H1 (cell line): ENCODE data around the gene MT1G. TPM values are rescaled to one million over a fixed set of nuclear protein-coding genes. Genes with fewer than 3 reads are reported as not detected.

Experiments used
- CTCF ChIA-PET: fragments of 300-600 bp; sonication (Branson Sonifier 250); formaldehyde crosslinking; loops from one replicate; lab custom pipeline; 2021; ENCODE audit not compliant: partially characterized antibody; lab: Charles Lee
- POLR2A ChIA-PET: fragments of 300-600 bp; sonication (Branson Sonifier 250); formaldehyde crosslinking; loops from one replicate; lab custom pipeline; 2021; ENCODE audit warnings: inconsistent platforms; ENCODE audit not compliant: partially characterized antibody; lab: Charles Lee
- DNase-seq, 2 experiments: peaks; one replicate each; pipeline versions ENCODE4 v3.0.0 to v3.0.0-alpha.2; 2010 to 2022; ENCODE audit warnings: low spot score in 2 of 2, low read depth in 1 of 2, mixed read lengths in 1 of 2
- FAIRE-seq: peaks from 2 replicates; lab custom pipeline; 2011; peaks lifted over from hg19 to GRCh38; lab: Jason Lieb, UNC
- H2AFZ ChIP-seq: 2 replicates; pipeline ENCODE4 v1.8.1; 2012; ENCODE audit warnings: low read length, inconsistent platforms
- H2AK5ac ChIP-seq: 2 replicates; pipeline ENCODE4 v1.6.1; 2013; ENCODE audit warnings: low read depth, low read length
- H2BK120ac ChIP-seq: replicated peaks from 2 replicates; pipeline ENCODE3; 2013; ENCODE audit warnings: low read depth, low read length, inconsistent platforms
- H2BK12ac ChIP-seq: 2 replicates; pipeline ENCODE4 v1.6.1; 2013; ENCODE audit warnings: low read depth, low read length
- H2BK15ac ChIP-seq: 2 replicates; pipeline ENCODE4 v1.6.1; 2013; ENCODE audit warnings: low read length
- H2BK20ac ChIP-seq: 2 replicates; pipeline ENCODE4 v1.6.1; 2013; ENCODE audit warnings: low read length
- H2BK5ac ChIP-seq: 2 replicates; pipeline ENCODE4 v1.6.1; 2013; ENCODE audit warnings: low read depth, low read length
- H3K14ac ChIP-seq: 2 replicates; pipeline ENCODE4 v1.6.1; 2013; ENCODE audit warnings: inconsistent platforms; ENCODE audit not compliant: insufficient read length
- H3K18ac ChIP-seq: 2 replicates; pipeline ENCODE4 v1.6.1; 2013; ENCODE audit warnings: low read length; ENCODE audit errors: extremely low read depth
- H3K23ac ChIP-seq: 2 replicates; pipeline ENCODE4 v1.6.1; 2013; ENCODE audit warnings: inconsistent platforms; ENCODE audit not compliant: insufficient read length
- H3K23me2 ChIP-seq: 2 replicates; pipeline ENCODE4 v1.6.1; 2013; ENCODE audit warnings: low read depth, low read length
- H3K27ac ChIP-seq: 2 replicates; pipeline ENCODE4 v1.6.1; 2011; ENCODE audit warnings: low read depth, low read length, inconsistent platforms
- H3K27me3 ChIP-seq, 4 experiments: replicated peaks in 1 of 4; 1 replicate in 1 of 4; 2 replicates in 3 of 4; pipeline versions ENCODE4 v1.6.1 to v1.8.1; 2011 to 2013; ENCODE audit warnings: low read length in 3 of 4, mild to moderate bottlenecking in 3 of 4, inconsistent platforms in 2 of 4, mixed read lengths in 2 of 4, moderate library complexity in 1 of 4; ENCODE audit not compliant: control insufficient read depth in 3 of 4, insufficient read depth in 3 of 4; ENCODE audit errors: extremely low read depth in 1 of 4
- H3K36me3 ChIP-seq, 4 experiments: 2 replicates each; pipeline versions ENCODE4 v1.6.1 to v1.8.1; 2011 to 2013; ENCODE audit warnings: mild to moderate bottlenecking in 4 of 4, low read length in 3 of 4, moderate library complexity in 2 of 4, control low read depth in 1 of 4, inconsistent platforms in 1 of 4; ENCODE audit not compliant: insufficient read depth in 4 of 4, control insufficient read depth in 2 of 4
- H3K4ac ChIP-seq: replicated peaks from 2 replicates; pipeline ENCODE3; 2013; ENCODE audit warnings: low read length, low read depth, mixed read lengths, inconsistent platforms; ENCODE audit not compliant: insufficient read length
- H3K4me1 ChIP-seq, 4 experiments: replicated peaks in 1 of 4; 1 replicate in 1 of 4; 2 replicates in 3 of 4; pipeline versions ENCODE4 v1.6.1 to v1.8.1; 2011 to 2013; ENCODE audit warnings: low read length in 3 of 4, inconsistent platforms in 2 of 4, mixed read lengths in 1 of 4; ENCODE audit not compliant: insufficient read depth in 4 of 4, control insufficient read depth in 3 of 4
- H3K4me2 ChIP-seq, 2 experiments: 2 replicates each; pipeline versions ENCODE4 v1.6.1 to v1.8.1; 2011 to 2013; ENCODE audit warnings: low read depth in 2 of 2, low read length in 2 of 2, control low read depth in 1 of 2, inconsistent platforms in 1 of 2, mild to moderate bottlenecking in 1 of 2; ENCODE audit not compliant: insufficient read depth in 1 of 2
- H3K4me3 ChIP-seq, 4 experiments: fragments of 200-600, 300-600 bp in 1 of 4; sonication (generic), shearing (Covaris generic), sonication (Bioruptor Twin) in 1 of 4; 2 replicates each; pipeline versions ENCODE4 v1.5.1 to v1.8.1; 2011 to 2016; ENCODE audit warnings: low read length in 4 of 4, low read depth in 3 of 4, control low read depth in 2 of 4, inconsistent platforms in 2 of 4, mild to moderate bottlenecking in 2 of 4, mixed read lengths in 1 of 4, moderate library complexity in 1 of 4; ENCODE audit not compliant: insufficient read depth in 2 of 4; ENCODE audit errors: extremely low read depth in 1 of 4
- H3K56ac ChIP-seq: replicated peaks from 2 replicates; pipeline ENCODE3; 2013; ENCODE audit warnings: low read depth, mild to moderate bottlenecking, mixed read lengths, low read length, inconsistent platforms; ENCODE audit not compliant: insufficient read length
- H3K79me1 ChIP-seq: 2 replicates; pipeline ENCODE4 v1.6.1; 2013; ENCODE audit warnings: low read depth, low read length, control low read depth
- H3K79me2 ChIP-seq, 2 experiments: 2 replicates each; pipeline versions ENCODE4 v1.6.1 to v1.8.1; 2012 to 2013; ENCODE audit warnings: low read length in 2 of 2, mild to moderate bottlenecking in 2 of 2, inconsistent platforms in 1 of 2; ENCODE audit not compliant: insufficient read depth in 2 of 2, control insufficient read depth in 1 of 2
- H3K9ac ChIP-seq, 4 experiments: replicated peaks in 1 of 4; 1 replicate in 1 of 4; 2 replicates in 3 of 4; pipeline versions ENCODE4 v1.6.1 to v1.8.1; 2011 to 2013; ENCODE audit warnings: low read depth in 3 of 4, low read length in 3 of 4, control low read depth in 2 of 4, mild to moderate bottlenecking in 2 of 4, moderate library complexity in 2 of 4, inconsistent platforms in 1 of 4; ENCODE audit errors: extremely low read depth in 1 of 4
- H3K9me3 ChIP-seq, 2 experiments: 2 replicates each; pipeline versions ENCODE4 v1.6.1 to v1.8.1; 2012 to 2013; ENCODE audit warnings: mild to moderate bottlenecking in 2 of 2, moderate library complexity in 2 of 2, control low read depth in 1 of 2, inconsistent platforms in 1 of 2, low read depth in 1 of 2, low read length in 1 of 2, mixed read lengths in 1 of 2; ENCODE audit not compliant: insufficient read depth in 2 of 2
- H4K20me1 ChIP-seq, 2 experiments: replicated peaks in 1 of 2; 2 replicates each; pipeline versions ENCODE3 to v1.8.1; 2011 to 2013; ENCODE audit warnings: inconsistent platforms in 2 of 2, low read length in 2 of 2, mild to moderate bottlenecking in 1 of 2; ENCODE audit not compliant: insufficient read depth in 2 of 2, control insufficient read depth in 1 of 2
- H4K5ac ChIP-seq: 2 replicates; pipeline ENCODE4 v1.6.1; 2013; ENCODE audit warnings: low read length, low read depth, mixed read lengths, inconsistent platforms; ENCODE audit not compliant: insufficient read length
- H4K8ac ChIP-seq: 2 replicates; pipeline ENCODE4 v1.8.0; 2013; ENCODE audit warnings: mild to moderate bottlenecking, moderate library complexity, low read length, inconsistent platforms; ENCODE audit not compliant: insufficient read depth; ENCODE audit errors: extremely low read depth
- H4K91ac ChIP-seq: replicated peaks from 2 replicates; pipeline ENCODE3; 2013; ENCODE audit warnings: low read length, mixed read lengths, inconsistent platforms; ENCODE audit not compliant: insufficient read length
- BACH1 ChIP-seq: IDR thresholded peaks from 2 replicates; pipeline ENCODE4 v1.6.1; 2012; ENCODE audit warnings: low read length, improper control_type of control experiment
- CEBPB ChIP-seq: IDR thresholded peaks from 2 replicates; pipeline ENCODE4 v1.6.1; 2012; ENCODE audit warnings: low read depth, low read length
- KDM4A ChIP-seq: IDR thresholded peaks from one replicate; pipeline ENCODE4 v1.7.1; 2012; ENCODE audit warnings: low read depth, mild to moderate bottlenecking, moderate library complexity, low read length, inconsistent platforms; ENCODE audit not compliant: severe bottlenecking
- RXRA ChIP-seq: IDR thresholded peaks from 2 replicates; pipeline ENCODE4 v1.6.1; 2011; ENCODE audit warnings: low read depth, mild to moderate bottlenecking, low read length, moderate library complexity; ENCODE audit not compliant: insufficient read depth
- WGBS, 2 experiments: shearing (Covaris generic) in 1 of 2; methylation state at CpG; one replicate each; pipeline versions ENCODE4 v1.1.6 to v1.1.7; 2013 to 2015; ENCODE audit warnings: low lambda C conversion rate in 2 of 2, mixed read lengths in 2 of 2, inconsistent platforms in 1 of 2, low coverage in 1 of 2, missing lambda C conversion rate in 1 of 2; ENCODE audit not compliant: insufficient replicate concordance in 2 of 2, insufficient coverage in 1 of 2, insufficient read length in 1 of 2; ENCODE audit errors: extremely low coverage in 1 of 2, missing lambda C conversion rate in 1 of 2; 5-methylcytosine and 5-hydroxymethylcytosine counted together
- polyA plus RNA-seq, 7 experiments: library from polyadenylated mRNA; depleted of rRNA in 3 of 7; stranded (reverse) in 5 of 7; unstranded in 2 of 7; fragments of >200 nt in 5 of 7; fragments of 200-250 nt in 2 of 7; gene quantifications; 1 replicate in 5 of 7; 2 replicates in 1 of 7; 4 replicates in 1 of 7; pipeline versions ENCODE4 v1.2.1 to v1.2.3, GENCODE V29; 2011 to 2013; ENCODE audit warnings: missing spikeins in 2 of 7, mixed read lengths in 2 of 7
- total RNA-seq: library from RNA; stranded (reverse); fragmentation: NEBNext Ultra II Directional; extraction: Animal tissue kit (Norgen Biotek cat#: 25700); gene quantifications from 2 replicates; pipeline ENCODE4 v1.2.1, GENCODE V29; 2021
- TF ChIP-seq, protein P1 (sequence below): IDR thresholded peaks from 2 replicates; pipeline ENCODE4 v1.6.1; 2011; ENCODE audit warnings: low read depth, mild to moderate bottlenecking, low read length; ENCODE audit not compliant: insufficient read depth

The MT1G gene
- total and polyA plus RNA-seq, 2 of the 8 experiments (the other 6 are each of a cell fraction or from before 2014, with no cell fraction given), result 17.7 to 515 TPM

DNA sequence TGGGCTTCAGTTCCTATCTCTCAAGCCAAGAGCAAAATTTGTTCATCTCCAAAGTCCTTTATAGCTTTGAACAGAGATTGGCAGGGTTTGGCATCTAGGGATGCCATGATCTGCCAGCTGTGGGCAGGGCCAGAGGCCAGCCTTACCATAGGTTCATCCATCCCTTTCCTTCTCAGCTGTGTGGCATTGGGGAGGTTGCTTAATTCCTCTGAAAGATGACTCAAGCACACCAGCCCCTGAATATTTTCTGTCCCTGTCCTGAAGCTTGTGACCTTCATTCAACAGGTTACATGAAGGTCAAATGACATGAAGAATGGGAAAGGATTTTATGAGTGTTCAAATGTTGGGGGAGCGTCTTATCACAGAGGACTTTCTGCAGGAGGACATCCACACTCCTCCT lies 3.4 kb downstream of the MT1G start:
- peaks cover 84 to 100% (median 98%) of the 10 kb centered on the region in 4 experiments for H3K27me3 ChIP-seq
- no peak overlapping the region for H3K23ac ChIP-seq
- no peak overlapping the region for H2BK120ac ChIP-seq
- no peaks in the 10 kb centered on the region for H3K36me3 ChIP-seq
- POLR2A ChIA-PET, result interaction anchor here (1.1 to 13.9 kb wide), 3 partner anchors 9 to 39 kb away, joined by 3 to 205 read pairs (median 7); partner anchors contain the start of genes MT1E and MT1X
- H3K14ac ChIP-seq, result no peak overlapping the region
- no peak overlapping the region for H3K4me2 ChIP-seq
- H2BK12ac ChIP-seq, result no peak overlapping the region
- 89% methylated on average over 1 of the region's 1 CpG; no CpG with 5 or more reads in 1 of the 2 experiments for WGBS, 2 experiments
- peaks cover 2 to 3% of the 10 kb centered on the region in 2 experiments for H4K20me1 ChIP-seq
- H4K8ac ChIP-seq, result no peak overlapping the region
- DNase-seq, result no peak
- TF ChIP-seq BACH1 (no peak), KDM4A (no peak), CEBPB (no peak), RXRA (no peak)
- TF ChIP-seq, protein P1, sequence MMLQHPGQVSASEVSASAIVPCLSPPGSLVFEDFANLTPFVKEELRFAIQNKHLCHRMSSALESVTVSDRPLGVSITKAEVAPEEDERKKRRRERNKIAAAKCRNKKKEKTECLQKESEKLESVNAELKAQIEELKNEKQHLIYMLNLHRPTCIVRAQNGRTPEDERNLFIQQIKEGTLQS, result no peak
- peaks cover 14% of the 10 kb centered on the region; the same call in 1 of the 2 replicates for H3K23me2 ChIP-seq
- no peak overlapping the region for H4K5ac ChIP-seq
- peaks cover 3 to 8% (median 6%) of the 10 kb centered on the region in 4 experiments for H3K4me1 ChIP-seq
- H3K4ac ChIP-seq, result no peak overlapping the region
- no peak overlapping the region for H2BK5ac ChIP-seq
- H3K79me1 ChIP-seq, result no peaks in the 10 kb centered on the region
- no peak overlapping the region for H2BK15ac ChIP-seq
- no peak overlapping the region for H2BK20ac ChIP-seq
- no peak overlapping the region for H2AK5ac ChIP-seq
- CTCF ChIA-PET, result interaction anchor here (0.5 to 0.7 kb wide), 2 partner anchors 8 to 15 kb away, joined by 3 read pairs; no protein-coding TSS in a partner anchor
- H3K56ac ChIP-seq, result no peak overlapping the region
- H3K4me3 ChIP-seq, result no peak overlapping the region
- FAIRE-seq, result no peak
- no peak overlapping the region for H3K18ac ChIP-seq
- no peak overlapping the region for H3K9ac ChIP-seq
- H4K91ac ChIP-seq, result no peak overlapping the region
- no peak overlapping the region for H2AFZ ChIP-seq
- no peaks in the 10 kb centered on the region for H3K9me3 ChIP-seq
- no peak overlapping the region for H3K27ac ChIP-seq
- H3K79me2 ChIP-seq, result no peaks in the 10 kb centered on the region
